Muscle of arm (tissue), 12 donors: ENCODE measurements around the gene EXOC3L2. TPM values are rescaled to one million over a fixed set of nuclear protein-coding genes. Genes with fewer than 3 reads are reported as not detected.
"Not testable (repeated sequence)": the region's sequence is repeated elsewhere in the genome, so short reads cannot be mapped to it uniquely, and the experiment has no call there.

Experiments
- DNase-seq: peaks from one replicate; pipeline ENCODE4 v3.0.0-alpha.2; 2013
- polyA plus RNA-seq, 12 donors: library from polyadenylated mRNA; unstranded; fragments of 120-200 nt; gene quantifications; one replicate each; pipeline ENCODE4 v1.2.1, GENCODE V29; 2013; ENCODE audit not compliant: insufficient read length in 12 of 12

Gene EXOC3L2
- polyA plus RNA-seq, 12 donors, result 0.53 to 2.0 (median 1.1) TPM; not detected in 2

DNA sequence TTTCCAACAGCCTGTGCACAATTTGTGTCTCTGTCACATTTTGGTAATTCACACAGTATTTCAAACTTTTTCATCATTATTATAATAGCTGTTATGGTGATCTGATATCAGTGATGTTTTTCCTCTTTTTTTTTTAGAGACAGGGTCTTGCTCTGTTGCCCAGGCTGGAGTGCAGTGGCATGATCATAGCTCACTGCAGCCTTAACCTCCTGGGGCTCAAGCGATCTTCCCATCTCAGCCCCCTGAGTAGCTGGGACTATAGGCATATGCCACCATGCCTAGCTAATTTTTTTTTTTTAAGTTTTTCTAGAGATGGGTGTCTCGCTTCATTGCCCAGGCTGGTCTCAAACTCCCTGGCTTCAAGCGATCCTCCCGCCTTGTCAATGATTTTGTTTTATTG is 11.6 kb upstream of the EXOC3L2 start:
- no peak for DNase-seq

DNA sequence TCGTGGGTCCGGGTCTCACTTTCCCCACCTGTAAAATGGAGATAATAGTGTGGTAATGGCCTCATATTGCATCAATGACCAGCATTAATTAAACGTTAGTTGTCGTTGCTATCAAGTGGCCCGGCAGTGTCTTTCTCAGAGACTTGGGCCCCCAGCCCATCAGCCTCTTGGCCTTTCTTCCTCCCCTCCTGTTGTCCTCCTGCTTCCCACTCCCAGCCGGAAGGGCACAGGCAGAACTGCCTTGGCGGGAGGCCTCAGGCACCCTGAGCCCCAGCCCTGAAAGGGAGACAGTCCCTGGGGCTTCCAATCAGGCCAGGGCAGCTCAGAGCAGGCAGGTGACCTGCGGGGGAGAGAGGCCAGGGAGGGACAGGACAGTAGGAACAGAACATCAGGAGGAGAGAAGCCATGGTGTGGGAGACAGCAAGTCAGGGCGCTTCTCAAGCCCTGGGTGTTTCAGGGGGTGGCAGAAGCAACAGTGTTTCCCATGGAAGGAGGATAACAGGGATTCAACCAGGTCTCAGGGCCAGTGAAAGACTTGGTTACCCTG is 10.5 kb upstream of the EXOC3L2 start:
- no peak for DNase-seq

DNA sequence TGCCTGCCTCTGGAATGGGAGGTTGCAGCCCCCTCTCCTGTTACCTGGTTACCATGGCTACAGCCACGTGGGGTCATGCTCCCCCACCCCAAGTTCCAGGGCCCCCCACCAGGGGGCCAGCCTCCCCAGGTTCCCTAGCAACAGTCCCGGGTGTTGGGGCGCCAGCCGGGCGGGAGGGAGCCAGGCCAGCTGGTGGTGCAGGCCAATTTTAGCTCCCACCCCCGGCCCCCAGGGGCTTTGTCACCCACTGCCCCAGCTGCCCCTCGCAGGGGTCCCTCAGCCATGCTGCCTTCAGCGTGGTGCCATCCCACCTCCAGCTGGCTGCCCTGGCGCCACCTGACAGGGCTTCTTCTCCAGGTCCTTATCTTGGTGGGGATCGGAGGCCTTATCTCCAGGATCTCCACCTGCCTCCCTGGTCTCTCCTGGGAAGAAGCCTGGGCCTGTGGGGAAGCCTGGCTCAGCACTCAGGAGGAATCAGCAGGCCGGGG is 8.9 kb upstream of the EXOC3L2 start:
- DNase-seq, result no peak

DNA sequence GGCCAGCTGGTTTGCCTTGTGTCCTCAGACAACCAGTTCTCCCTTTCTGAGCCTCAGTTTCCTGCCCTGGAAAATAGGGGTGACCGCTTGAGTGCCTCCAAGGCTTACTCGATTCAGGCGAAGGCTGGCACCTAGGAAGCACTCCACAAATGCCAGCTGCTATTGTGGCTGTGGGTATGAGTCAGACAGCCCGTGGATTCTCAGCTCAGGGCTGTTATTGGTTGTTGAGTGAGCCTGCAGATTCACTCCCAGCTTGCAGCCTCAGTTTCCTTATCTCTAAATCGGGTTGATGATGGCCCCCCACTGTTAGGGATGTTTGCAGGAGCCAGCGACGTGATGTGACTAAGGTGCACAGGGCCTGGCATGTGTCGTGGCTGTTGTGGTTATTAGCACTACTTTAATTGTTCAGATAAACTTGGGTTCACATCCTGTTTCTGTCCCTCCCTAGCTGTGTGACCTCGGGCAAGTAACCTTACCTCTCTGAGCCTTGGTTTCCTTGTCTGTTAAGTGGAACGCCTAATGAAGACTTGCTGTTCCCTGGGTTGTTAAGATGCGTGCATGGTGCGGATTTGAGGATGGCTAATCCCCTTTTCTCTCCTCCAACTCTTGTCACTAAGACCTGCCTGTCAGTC is 8.3 kb upstream of the EXOC3L2 start:
- no peak for DNase-seq

DNA sequence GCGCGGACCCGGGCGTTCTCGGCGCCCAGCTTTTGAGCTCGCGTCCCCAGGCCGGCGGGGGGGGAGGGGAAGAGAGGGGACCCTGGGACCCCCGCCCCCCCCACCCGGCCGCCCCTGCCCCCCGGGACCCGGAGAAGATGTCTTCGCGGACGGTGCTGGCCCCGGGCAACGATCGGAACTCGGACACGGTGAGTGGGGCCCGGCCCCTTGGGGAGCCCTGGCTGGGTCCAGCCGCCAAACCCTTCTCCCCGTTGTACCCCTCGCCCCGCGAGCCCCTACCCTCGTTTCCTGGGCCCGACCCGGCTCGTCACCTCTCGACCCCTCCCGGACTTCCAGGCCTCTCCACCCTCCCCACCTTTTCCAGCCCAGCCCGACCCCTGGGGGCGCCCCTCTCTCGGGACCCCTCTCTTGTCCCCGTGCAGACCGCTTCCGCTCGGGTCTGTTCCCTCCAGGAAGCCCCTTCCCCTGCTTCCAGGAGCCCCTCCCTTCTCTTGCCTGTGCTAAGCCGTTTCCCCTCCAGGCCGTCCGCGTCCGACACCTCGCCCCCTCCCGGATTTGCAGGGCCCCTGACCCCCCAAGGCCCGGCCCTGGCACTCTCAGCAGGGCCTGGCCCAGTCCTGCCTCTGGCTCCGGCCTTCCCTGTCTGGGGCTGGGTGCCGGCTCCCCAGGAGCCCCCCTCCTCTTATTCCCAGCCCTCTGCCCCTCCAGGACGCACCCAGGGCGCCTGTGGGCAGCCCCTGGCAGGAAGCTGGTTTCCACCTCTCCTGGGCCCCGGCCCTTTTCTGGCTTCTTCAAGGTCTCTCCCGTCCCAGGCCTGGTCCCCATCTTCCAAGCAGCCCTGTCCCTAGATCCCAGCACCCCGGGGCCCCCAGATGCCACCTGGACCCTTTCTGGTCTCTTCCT is 6.5 kb upstream of the EXOC3L2 start:
- no peak for DNase-seq

DNA sequence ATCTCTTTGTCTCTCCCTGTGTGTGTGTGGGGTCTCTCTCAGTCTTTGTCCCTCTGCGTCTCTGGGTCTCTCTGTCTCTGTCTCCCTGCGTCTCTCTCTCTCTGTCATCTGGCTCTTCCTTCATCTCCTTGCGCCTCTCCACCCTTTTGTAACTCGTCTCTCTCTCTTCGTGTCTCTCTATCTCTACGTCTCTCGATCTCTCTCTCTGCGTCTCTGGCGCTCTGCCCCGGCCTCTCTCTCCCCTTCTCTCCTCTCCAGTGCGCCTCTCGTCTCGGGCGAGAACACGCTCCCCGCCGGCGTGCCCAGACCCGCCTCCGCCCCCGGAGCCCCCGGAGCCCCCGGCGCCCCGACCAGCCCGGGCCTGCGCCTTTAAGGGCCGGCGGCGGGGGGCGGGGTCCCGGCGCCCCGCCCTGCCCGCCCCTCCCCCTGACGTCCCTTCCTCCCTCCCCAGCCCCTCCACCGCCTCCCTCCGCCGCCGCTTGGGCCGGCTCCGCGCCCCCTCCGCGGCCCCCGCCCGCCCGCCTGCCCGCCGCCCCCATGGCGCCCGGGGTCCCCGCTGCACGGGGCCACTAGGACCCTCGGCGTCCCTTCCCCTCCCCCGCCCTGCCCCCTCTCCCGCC is 5.7 kb upstream of the EXOC3L2 start, which contains the start of gene MARK4:
Gene MARK4 (plus strand): TSS at position 440 of the 620 bp plus-strand sequence. CDS start 318 bp downstream, outside the sequence.
- DNase-seq, result peak; percentile 41

DNA sequence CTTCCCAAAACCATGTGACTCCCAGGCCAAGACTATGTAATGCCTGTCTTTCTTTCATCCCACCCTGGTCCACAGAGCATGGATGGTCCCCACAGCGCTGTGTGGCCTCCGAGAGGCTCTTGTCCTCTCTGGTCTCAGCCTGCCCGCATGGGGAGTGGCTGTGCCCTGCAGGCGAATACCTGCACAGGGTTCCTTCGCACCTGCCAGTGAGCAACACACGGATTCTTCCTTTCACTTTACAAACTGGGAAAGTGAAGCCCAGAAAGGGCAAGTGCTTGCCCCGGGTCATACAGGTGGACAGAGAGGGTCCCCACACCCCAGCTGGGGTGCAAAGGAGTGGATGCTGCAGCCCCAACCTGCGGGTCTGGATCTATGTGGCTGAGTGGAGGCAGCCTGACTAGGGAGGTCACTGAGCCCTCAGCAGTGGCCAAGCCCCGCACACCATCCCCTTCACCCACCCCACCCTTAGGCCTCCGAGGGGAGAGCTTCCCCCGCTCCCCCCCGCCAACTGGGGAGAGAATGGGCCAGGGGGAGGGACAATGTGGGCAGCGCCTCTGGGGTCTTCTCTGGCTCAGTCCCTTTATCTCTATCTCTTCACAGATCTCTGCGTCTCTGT is 5.1 kb upstream of the EXOC3L2 start:
- no peak for DNase-seq

DNA sequence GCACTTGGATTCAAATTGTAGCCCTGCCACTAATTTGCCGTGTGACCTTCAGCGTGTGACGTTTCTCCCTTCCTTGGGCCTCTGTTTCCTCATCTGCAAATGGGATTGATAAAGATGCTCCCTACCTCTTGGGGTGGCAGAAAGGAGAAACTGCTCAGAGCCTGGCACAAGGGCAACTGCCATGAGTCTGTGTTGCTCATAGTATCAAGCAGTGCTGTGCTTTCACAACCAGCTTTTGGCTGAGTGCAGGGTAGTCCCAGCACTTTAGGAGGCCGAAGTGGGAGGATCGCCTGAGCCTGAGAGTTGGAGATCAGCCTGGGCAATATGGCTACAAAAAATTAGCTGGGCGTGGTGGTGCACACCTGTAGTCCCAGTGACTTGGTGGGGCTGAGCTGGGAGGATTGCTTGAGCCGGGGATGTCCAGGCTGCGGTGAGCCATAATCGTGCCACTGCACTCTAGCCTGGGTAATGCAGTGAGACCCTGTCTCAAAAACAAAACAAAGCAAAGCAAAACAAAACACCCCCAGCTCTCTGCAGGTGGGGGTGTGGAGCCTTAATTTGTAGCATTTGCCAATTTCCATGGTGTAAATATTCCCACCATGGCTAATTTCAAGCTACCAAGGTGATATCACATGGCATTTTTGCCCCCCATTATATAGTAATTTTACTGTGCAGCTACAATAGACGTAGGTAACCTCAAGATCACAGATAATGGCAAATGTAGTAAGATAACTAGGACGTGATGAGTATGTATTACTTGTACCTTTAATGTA is 4.2 kb upstream of the EXOC3L2 start:
- DNase-seq, result no peak

DNA sequence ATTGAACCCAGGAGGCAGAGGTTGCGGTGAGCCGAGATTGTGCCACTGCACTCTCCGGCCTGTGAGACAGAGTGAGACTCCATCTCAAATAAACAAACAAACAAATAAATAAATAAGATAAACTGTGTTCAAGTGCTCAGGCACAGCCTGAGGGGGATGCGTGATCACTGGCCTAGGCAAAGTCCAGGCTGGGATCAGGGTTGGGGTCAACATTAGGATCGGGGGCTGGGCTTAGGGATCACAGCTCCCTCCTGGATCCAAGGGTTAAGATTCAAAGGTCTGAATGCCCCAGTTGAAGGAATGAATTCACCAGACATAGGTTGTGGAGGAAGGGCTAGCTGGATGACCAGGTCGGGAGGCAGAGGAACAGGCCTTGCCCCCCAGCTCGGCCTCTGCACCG is 1.9 kb upstream of the EXOC3L2 start:
- DNase-seq, result no peak

DNA sequence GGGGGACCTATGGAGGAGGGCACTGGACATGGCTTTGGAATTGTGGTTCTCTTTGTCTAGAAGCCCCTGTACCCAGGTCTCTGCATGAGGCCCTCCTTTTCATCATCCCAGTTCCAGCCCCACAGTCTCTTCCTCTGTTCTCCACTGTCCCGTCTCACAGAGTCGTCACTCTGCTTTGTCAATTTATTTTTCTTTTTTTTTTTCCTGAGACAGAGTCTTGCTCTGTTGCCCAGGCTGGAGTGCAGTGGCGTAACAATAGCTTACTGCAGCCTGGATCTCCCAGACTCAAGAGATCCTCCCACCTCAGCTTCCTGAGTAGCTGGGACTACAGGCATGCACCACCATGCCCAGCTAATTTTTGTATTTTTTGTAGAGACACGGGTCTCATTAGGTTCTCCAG is 619 bp upstream of the EXOC3L2 start:
- no peak for DNase-seq

DNA sequence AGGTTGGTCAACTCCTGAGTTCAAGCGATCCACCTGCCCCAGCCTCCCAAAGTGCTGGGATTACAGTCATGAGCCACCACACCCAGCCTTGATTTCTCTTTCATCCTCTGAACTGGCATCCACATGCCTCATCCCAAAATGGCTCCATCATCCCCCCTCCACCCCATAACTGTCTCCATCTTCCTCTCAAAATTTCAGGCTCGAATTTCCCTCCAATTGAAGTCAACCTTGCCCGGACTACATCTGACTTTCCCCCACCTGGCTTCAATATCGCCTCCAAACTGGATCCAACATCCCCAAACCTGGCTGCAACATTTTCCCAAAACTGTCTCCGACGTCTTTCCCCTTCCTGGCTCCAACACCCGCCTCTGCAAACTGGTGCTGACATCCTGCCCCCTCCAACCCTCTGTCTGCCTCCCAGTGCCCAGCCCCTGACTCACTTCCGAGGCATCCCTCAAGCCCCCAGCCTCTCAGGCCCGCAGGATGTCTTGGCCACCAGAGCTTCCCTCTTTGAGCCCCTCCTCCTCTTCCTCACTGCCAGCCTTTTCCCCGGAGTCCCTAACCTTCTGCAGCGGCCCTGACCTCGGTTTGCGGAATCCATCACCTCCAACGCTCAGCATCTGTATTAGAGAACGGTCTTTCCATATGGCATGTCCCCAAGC is 943 bp downstream of the EXOC3L2 start:
- DNase-seq, result no peak

DNA sequence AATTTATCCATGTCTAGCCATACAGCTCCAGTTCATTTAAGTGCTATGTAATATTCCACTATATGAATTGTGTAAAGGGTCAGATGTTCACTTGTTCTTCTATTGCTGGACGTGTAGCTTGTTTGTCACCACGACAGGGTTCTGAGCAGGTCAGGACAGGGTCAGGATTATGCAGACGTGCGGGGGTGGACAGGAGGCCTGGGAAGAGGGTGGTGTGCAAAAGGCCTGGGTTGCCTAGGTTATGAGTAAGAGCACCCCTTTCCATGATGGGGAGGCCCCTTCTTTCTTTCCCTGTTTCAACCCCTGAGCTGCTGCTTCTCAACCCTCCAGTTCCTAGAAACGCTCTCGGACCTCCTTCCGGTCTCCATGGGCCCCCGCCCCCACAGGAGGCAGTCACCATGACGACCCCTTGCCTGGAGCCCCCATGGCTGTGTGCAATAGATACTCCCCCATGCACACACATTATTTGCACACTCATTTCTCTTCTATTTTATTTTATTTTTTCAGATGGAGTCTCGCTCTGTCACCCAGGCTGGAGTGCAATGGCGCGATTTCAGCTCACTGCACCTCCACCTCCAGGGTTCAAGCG is 2.0 kb downstream of the EXOC3L2 start:
- DNase-seq, result no peak

DNA sequence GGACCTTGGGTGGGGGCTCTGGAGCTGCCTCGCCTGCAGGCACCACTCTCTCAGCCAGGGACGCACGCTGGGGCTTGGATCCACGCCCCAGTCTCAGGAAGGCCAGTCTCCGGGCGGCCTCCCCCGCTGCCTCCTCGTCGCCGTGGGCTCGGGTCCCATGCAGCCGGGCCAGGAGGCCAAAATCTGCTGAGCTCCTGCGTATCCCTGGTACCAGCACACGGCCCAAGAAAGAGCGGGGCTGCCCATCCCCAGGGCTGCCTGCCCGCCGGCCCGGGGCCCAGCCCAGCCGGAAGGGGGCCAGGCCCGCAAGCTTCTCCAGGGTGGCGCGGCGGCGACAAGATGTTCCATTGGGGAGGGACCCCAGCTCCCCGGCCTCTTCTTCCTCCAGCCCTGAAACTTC is 6.7 kb downstream of the EXOC3L2 start:
- DNase-seq, result no peak

DNA sequence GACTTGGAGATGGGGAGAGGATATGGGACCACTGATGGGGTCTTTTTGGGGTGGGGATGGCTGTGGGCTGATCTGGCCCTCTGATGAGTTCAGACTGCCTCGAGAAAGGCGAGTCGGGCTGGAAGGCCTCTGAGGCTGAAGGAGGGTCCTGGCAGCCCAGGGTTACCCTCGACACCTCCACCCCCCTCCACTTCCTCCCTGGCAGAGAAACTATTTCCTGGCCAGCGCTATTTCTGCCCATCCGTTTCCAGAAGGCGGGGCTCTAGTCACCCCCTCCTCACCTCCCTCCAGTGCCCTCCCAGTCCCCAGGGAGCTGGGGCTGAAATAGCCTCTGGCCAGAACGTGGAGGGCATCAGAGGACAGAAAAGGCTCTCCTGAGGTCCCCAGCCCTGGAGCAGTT is 9.7 kb downstream of the EXOC3L2 start:
- DNase-seq, result no peak

DNA sequence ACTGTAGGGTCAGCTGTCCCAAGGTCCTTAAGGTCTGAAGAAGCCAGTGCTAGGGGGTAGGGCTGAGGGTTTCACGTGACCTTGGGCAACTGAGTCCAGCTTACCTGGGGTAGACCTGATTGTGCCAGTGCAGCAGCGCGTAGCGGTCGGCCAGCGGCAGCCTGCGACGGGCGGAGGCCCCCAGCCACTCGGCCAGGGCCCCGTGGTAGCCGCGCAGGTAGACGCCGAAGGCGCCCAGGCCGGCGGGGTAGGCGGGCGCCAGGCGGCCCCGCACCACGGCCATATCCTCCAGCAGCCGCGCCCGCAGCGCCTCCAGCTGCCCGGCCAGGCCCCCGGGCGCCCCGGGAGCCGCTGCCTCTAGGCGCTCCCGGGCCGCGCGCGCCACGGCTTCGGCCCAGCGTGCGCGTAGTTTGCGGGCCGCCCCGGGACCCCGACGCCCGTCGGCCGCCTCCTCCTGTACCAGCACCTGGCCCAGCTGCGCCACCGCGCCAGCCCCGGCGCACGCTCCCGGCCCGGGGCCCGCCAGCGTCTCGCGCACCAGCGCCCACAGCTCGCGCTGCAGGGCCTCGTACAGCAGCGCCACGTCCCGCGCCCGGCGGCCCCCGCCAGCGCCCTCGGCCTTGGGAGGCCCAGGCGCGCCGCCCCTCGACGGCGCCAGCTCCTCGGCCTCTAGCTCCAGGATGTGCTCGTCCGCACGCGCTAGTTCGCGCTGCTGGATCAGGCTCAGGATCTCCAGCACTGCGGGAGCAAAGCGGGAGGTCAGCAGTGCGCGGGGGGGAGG is 10.9 kb downstream of the EXOC3L2 start:
- no peak for DNase-seq

DNA sequence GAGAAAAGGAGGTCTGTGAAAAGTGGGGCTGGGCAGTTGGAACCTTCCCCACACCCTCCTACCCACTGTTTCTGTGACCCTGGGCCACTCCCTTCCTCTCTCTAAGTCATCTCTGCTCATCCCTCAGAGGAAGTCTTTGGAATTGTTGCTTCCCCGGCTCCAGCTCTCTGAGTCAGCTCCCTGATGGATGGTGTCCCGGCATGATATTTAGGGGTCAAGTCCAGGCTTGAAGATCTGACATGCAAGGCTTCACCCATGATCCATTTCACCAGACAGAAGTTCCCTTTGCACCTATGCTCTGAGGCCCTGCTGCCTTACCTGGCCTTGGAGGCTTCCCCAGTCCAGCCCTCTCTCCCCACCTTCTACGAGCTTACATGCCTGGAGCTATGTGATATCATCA is 13.3 kb downstream of the EXOC3L2 start:
- no peak for DNase-seq

DNA sequence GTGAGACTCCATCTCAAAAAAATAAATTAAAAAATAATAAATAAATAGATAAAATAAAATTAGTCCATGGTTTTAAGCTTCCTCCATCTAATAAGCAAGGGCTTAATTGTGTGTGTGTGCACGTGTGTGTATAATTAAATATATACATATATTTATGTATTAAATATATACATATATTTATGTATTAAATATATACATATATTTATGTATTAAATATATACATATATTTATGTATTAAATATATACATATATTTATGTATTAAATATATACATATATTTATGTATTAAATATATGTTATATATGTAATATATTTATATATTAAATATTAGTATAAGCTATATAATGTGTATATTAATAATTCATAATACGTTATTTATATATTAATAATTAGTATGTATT is 16.2 kb downstream of the EXOC3L2 start:
- not testable (repeated sequence) for DNase-seq

DNA sequence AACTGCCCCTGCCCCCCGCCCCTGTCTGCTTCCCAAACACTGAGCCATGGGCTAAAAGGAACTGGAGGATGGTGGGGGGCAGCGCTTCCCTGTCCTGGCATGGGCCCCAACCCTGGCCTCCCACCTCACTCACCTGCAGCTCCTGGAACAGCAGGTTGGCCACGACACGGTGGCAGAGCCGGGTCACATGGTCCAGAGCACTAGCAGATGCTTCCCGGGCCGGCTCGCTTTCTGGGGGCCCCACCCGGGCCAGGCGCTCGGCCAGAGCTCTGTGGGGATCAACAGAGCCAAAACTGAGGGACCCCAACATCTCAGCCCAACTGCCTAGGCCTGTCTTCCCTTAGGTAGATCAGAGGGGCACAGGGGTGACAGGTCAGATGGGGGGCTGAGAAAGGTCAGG is 20.6 kb downstream of the EXOC3L2 start:
- DNase-seq, result no peak

DNA sequence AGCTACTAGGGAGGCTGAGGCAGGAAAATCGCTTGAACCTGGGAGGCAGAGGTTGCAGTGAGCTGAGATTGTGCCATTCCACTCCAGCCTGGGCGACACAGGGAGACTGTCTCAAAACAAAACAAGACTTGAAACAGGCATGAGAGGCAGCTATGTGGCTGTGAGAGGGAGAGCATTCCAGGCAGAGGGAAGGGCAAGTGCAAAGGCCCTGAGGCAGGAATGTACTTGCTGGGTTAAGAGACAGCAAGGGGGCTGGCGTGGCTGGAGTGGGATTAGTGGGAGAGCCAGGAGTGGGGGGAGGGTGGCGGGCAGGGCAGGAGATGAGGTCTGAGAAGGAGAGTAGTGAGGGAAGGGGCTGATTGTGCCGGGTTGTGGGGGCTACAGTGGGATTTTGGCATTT is 21.3 kb downstream of the EXOC3L2 start:
- DNase-seq, result no peak
